Fibroblast of mammary gland (primary cell): ENCODE results near the gene ACCS.

Source experiments
- DNase-seq: peaks from one replicate; pipeline ENCODE4 v3.0.0-alpha.2; 2010; ENCODE audit warnings: low read depth
- H3K4me3 ChIP-seq: 2 replicates; pipeline ENCODE4 v1.5.1; 2011; ENCODE audit warnings: low read depth, mild to moderate bottlenecking, low read length, moderate library complexity; ENCODE audit not compliant: control insufficient read depth
- TF ChIP-seq, protein P1 (sequence below): conservative IDR thresholded peaks from 2 replicates; pipeline ENCODE4 v1.5.1; 2011; ENCODE audit warnings: low read depth, low read length, inconsistent platforms; ENCODE audit not compliant: control insufficient read depth, insufficient read depth

The ACCS gene

DNA sequence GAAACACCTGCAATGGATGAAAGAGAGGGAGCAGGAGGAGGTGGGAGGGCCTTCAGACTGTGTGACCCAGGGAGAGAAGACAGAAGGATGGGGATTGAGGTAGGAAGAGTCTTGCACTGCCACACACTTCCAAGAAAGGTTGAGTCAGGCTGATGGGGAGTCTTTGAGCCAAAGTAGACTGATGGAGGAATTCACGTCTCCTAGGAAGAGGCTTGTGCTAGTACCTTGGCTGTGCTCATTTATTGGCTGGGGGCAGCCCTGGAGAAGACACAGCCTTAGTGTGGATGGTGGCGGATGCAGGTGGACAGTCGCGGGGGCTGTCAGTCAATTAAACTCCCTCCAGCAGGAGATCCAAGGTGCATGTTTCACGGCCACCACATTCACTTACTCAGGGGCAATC lies 34.5 kb upstream of the ACCS start:
- H3K4me3 ChIP-seq: no peak overlapping the region
- no peak for DNase-seq
- TF ChIP-seq, protein P1, sequence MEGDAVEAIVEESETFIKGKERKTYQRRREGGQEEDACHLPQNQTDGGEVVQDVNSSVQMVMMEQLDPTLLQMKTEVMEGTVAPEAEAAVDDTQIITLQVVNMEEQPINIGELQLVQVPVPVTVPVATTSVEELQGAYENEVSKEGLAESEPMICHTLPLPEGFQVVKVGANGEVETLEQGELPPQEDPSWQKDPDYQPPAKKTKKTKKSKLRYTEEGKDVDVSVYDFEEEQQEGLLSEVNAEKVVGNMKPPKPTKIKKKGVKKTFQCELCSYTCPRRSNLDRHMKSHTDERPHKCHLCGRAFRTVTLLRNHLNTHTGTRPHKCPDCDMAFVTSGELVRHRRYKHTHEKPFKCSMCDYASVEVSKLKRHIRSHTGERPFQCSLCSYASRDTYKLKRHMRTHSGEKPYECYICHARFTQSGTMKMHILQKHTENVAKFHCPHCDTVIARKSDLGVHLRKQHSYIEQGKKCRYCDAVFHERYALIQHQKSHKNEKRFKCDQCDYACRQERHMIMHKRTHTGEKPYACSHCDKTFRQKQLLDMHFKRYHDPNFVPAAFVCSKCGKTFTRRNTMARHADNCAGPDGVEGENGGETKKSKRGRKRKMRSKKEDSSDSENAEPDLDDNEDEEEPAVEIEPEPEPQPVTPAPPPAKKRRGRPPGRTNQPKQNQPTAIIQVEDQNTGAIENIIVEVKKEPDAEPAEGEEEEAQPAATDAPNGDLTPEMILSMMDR: no peak

DNA sequence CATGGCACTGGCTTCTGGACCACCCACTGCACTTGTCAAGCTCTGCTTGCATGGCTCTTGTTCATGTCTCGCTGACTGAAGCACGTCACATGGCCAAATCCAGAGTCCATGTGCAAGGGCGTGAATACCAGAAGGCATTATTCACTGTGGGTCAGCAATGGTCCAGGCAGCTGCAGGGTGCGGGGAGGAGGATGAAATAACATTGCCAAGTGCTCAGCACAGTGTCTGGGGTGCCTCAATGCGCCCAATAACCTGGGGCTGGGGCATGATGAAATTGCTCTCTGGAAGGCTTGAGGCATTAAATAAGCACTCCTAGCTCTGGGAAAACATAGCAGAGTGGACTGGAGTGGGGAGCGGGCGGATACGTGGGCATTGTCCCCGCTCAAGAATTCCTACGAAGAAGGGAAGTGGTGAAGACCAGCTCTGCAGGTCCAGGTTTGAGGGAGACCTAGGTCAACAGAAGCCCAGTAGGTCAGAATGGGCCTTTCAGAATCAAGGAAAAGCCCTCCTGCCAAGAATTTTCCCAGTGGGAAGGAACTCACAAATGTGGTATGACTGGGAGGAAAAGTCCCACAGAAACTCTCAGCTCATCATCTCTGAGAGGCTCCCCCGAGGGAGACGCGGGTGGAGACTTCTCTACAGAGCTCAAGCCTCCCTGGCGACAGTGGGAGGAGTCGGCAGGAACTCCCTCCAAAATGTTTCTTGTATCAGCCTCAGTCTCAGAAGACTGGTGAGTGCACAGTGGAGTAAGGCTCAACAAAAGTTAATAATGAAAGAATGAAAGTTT lies 33.6 kb upstream of the ACCS start:
- DNase-seq: peak; percentile 92
- TF ChIP-seq, protein P1: no peak
- H3K4me3 ChIP-seq: no peak overlapping the region

- no peak for DNase-seq
- TF ChIP-seq, protein P1: no peak
- H3K4me3 ChIP-seq: no peak overlapping the region
Measured at GRCh38 chr11:44033411-44033850, 32.6 kb upstream of the ACCS start.

DNA sequence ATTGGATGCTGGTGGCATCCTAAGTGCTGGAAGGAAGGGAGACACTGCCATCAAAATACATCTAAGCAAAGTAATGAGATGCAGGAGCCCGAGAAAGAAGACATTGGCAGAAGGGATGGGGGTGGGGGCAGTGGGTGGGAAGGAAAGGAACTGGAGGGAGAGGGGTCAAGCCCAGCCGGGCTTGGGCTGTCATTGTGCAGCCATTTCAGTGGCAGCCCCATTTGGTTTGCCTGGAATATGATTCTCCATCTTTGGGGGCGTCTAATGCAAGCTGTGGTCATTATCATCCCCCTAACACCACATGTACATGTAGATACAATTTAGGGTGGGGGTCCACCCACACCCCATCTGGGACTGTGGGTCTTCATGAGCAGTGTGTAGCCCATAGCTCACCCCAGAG lies 32.2 kb upstream of the ACCS start:
- TF ChIP-seq, protein P1: no peak
- H3K4me3 ChIP-seq: no peak overlapping the region
- DNase-seq: no peak

- TF ChIP-seq, protein P1: no peak
- H3K4me3 ChIP-seq: no peak overlapping the region
- no peak for DNase-seq
Measured at GRCh38 chr11:44034639-44035038, 31.4 kb upstream of the ACCS start.

GRCh38 chr11:44036811-44037657 lies 29.0 kb upstream of the ACCS start:
- no peak overlapping the region for H3K4me3 ChIP-seq
- TF ChIP-seq, protein P1: peak; percentile 93
- peak; percentile 89 for DNase-seq
